Suprapubic skin (tissue), 4 donors: Measurements from ENCODE around the gene EPS8. TPM values are rescaled to one million over a fixed set of nuclear protein-coding genes. Genes with fewer than 3 reads are reported as not detected.

ENCODE experiments used
- DNase-seq, 2 donors: peaks; one replicate each; pipeline ENCODE4 v3.0.0-alpha.2; 2019; ENCODE audit warnings: low spot score in 2 of 2
- H3K27ac ChIP-seq: fragments of 200-600 bp; sonication (generic); one replicate; pipeline ENCODE4 v1.5.1; 2019
- H3K27me3 ChIP-seq: fragments of 200-600 bp; sonication (generic); one replicate; pipeline ENCODE4 v1.5.1; 2019
- H3K36me3 ChIP-seq: fragments of 200-600 bp; sonication (generic); one replicate; pipeline ENCODE4 v1.5.1; 2019
- H3K4me1 ChIP-seq: fragments of 200-600 bp; sonication (generic); one replicate; pipeline ENCODE4 v1.5.1; 2019
- H3K4me3 ChIP-seq: fragments of 200-600 bp; sonication (generic); one replicate; pipeline ENCODE4 v1.5.1; 2019; ENCODE audit warnings: mild to moderate bottlenecking
- H3K9me3 ChIP-seq: fragments of 200-600 bp; sonication (generic); one replicate; pipeline ENCODE4 v1.5.1; 2019
- CTCF ChIP-seq, 2 donors: fragments of 200-600 bp in 1 of 2; fragments of 450-650 bp in 1 of 2; sonication (generic) in 1 of 2; IDR thresholded peaks; one replicate each; pipeline ENCODE4 v1.5.1; 2016 to 2019; ENCODE audit warnings: antibody characterized with exemption in 2 of 2, mild to moderate bottlenecking in 1 of 2, moderate library complexity in 1 of 2
- EP300 ChIP-seq: sonication (generic); formaldehyde crosslinking; IDR thresholded peaks from one replicate; pipeline ENCODE4 v1.6.1; 2017; ENCODE audit warnings: antibody characterized with exemption
- POLR2A ChIP-seq, 2 donors: fragments of 450-650 bp; IDR thresholded peaks; one replicate each; pipeline ENCODE4 v1.6.1; 2017; ENCODE audit warnings: antibody characterized with exemption in 2 of 2, mild to moderate bottlenecking in 2 of 2, moderate library complexity in 2 of 2
- POLR2AphosphoS5 ChIP-seq, 3 donors: sonication (generic); formaldehyde crosslinking; IDR thresholded peaks; one replicate each; pipeline ENCODE4 v1.6.1; 2017; ENCODE audit warnings: antibody characterized with exemption in 3 of 3
- WGBS: methylation state at CpG from one replicate; pipeline ENCODE4 v1.1.5; 2018; 5-methylcytosine and 5-hydroxymethylcytosine counted together
- total RNA-seq, 4 donors: library from RNA; depleted of rRNA; stranded (reverse); fragments of >200 nt; gene quantifications; one replicate each; pipeline ENCODE4 v1.1.0, GENCODE V29; 2016

Gene EPS8
- total RNA-seq, 4 donors from 2014 or later, result 15.7 to 38.8 (median 27.3) TPM

- WGBS, result 46% methylated on average over 2 of the region's 2 CpGs
- no peaks in the 10 kb centered on the region for H3K9me3 ChIP-seq
- H3K27ac ChIP-seq, result peak overlapping the region; percentile 57
- no peaks in the 10 kb centered on the region for H3K27me3 ChIP-seq
- H3K4me3 ChIP-seq, result no peak overlapping the region
- no peak for TF ChIP-seq EP300
- TF ChIP-seq CTCF (IDR thresholded peaks at IDR 0.05), result no peak
- peaks cover 17% of the 10 kb centered on the region for H3K4me1 ChIP-seq
- no peaks in the 10 kb centered on the region for H3K36me3 ChIP-seq
- no peak for DNase-seq
These were observed 62.9 kb downstream of the EPS8 start for GRCh38 chr12:15726027-15726877.

GRCh38 chr12:15722951-15723350, 66.2 kb downstream of the EPS8 start:
- Histone ChIP-seq H3K27me3 (no peaks in the 10 kb centered on the region), H3K4me3 (no peak overlapping the region), H3K27ac (no peak overlapping the region), H3K4me1 (peaks cover 31% of the 10 kb centered on the region), H3K9me3 (no peaks in the 10 kb centered on the region), H3K36me3 (no peaks in the 10 kb centered on the region)
- WGBS, result 100% methylated on average over 1 of the region's 1 CpG
- TF ChIP-seq CTCF (IDR thresholded peaks at IDR 0.05) (no peak), POLR2A (IDR thresholded peaks at IDR 0.05) (no peak), EP300 (no peak), POLR2AphosphoS5 (IDR thresholded peaks at IDR 0.05) (no peak)
- DNase-seq, result no peak

- no peak for DNase-seq
- 71% methylated on average over 4 of the region's 4 CpGs for WGBS
- no peak overlapping the region for H3K27ac ChIP-seq
- H3K4me1 ChIP-seq, result peaks cover 30% of the 10 kb centered on the region
- H3K27me3 ChIP-seq, result no peaks in the 10 kb centered on the region
- no peaks in the 10 kb centered on the region for H3K36me3 ChIP-seq
- no peaks in the 10 kb centered on the region for H3K9me3 ChIP-seq
- TF ChIP-seq POLR2AphosphoS5 (IDR thresholded peaks at IDR 0.05), result no peak
- no peak for TF ChIP-seq POLR2A (IDR thresholded peaks at IDR 0.05)
- TF ChIP-seq CTCF (IDR thresholded peaks at IDR 0.05), result no peak
- no peak for TF ChIP-seq EP300
- H3K4me3 ChIP-seq, result no peak overlapping the region
These were observed 67.7 kb downstream of the EPS8 start for GRCh38 chr12:15721316-15722115.

GRCh38 chr12:15720295-15720694, 68.9 kb downstream of the EPS8 start:
- no peak for DNase-seq
- TF ChIP-seq EP300 (no peak), POLR2AphosphoS5 (IDR thresholded peaks at IDR 0.05) (no peak), CTCF (IDR thresholded peaks at IDR 0.05) (no peak), POLR2A (IDR thresholded peaks at IDR 0.05) (no peak)
- Histone ChIP-seq H3K9me3 (no peaks in the 10 kb centered on the region), H3K27ac (no peak overlapping the region), H3K4me1 (peaks cover 27% of the 10 kb centered on the region), H3K27me3 (no peaks in the 10 kb centered on the region), H3K4me3 (no peak overlapping the region), H3K36me3 (no peaks in the 10 kb centered on the region)
- 63% methylated on average over 2 of the region's 2 CpGs for WGBS

GRCh38 chr12:15719230-15719629, 70.0 kb downstream of the EPS8 start:
- no peak overlapping the region for H3K4me3 ChIP-seq
- no peak for DNase-seq
- H3K27ac ChIP-seq, result no peak overlapping the region
- H3K36me3 ChIP-seq, result no peaks in the 10 kb centered on the region
- peaks cover 27% of the 10 kb centered on the region for H3K4me1 ChIP-seq
- H3K9me3 ChIP-seq, result no peaks in the 10 kb centered on the region
- no peaks in the 10 kb centered on the region for H3K27me3 ChIP-seq
- WGBS, result 56% methylated on average over 2 of the region's 2 CpGs
- TF ChIP-seq POLR2AphosphoS5 (IDR thresholded peaks at IDR 0.05) (no peak), EP300 (no peak), POLR2A (IDR thresholded peaks at IDR 0.05) (no peak), CTCF (IDR thresholded peaks at IDR 0.05) (no peak)
